GM21515 (cell line): Measurements from ENCODE around the gene ABCB11.
"Not testable (repeated sequence)": the region's sequence is repeated elsewhere in the genome, so short reads cannot be mapped to it uniquely, and the experiment has no call there.

Source experiments
- ATAC-seq: cut with Tn5 transposase; IDR thresholded peaks from one replicate; pipeline ENCODE4 v1.9.1; 2021; ENCODE audit not compliant: unreplicated experiment

The ABCB11 gene

DNA sequence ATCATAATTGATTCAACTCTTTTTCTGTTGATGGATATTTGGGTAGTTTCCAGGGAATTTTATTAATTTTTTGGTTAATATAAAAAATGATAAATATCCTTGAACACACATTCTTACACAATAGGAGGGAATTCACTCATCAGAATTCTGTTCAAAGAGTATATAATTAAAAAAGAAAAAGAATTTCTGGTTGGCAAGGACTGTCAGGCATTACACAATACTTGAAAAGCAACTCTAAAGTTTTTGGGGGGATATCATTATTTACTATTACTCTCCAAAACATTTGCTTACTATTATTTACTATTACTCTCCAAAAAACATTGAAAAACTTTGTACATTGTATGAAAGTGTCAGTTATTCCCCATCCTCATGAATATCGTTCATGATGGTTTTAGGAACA lies 92.1 kb downstream of the ABCB11 start:
- ATAC-seq = no peak

DNA sequence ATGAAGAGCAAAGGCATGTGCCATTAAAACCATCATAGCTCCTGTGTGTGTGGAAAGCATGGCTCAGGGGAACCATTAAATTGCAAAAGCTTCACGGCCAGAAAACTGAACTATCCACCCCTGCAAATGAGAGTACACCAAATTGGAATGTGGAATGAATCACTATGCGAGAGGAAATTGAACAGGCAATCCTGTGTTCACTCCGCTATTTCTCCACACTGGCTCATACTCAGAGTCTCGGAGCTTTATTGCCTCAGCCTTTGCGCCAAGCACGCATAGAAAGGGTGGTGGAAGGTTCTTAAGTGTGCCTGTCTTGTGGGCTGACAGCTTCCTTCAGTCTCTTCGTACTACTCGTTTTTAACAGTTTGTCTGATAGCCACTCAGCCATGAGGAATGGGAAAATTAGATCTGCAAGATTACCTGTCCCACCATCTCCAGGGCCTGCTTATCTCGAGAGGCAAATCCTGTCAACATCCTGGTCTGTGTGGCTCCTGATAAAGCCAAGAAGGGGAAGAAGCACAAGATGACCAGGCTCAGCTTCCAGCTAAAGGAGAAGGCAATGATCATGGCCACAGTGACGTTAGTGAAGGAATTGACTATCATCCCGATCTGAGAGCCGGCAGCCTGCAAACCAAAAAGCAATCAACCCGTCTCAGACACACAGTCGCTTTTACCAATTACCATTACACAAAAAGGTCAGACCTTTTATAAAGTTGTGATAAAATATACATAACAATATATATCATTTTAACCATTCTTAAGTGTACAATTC lies 95.1 kb downstream of the ABCB11 start:
- ATAC-seq = no peak

- ATAC-seq = no peak
Observed at GRCh38 chr2:168934826-168935225, 96.3 kb downstream of the ABCB11 start.

GRCh38 chr2:168932174-168932573 lies 99.0 kb downstream of the ABCB11 start:
- ATAC-seq = not testable (repeated sequence)

GRCh38 chr2:168930242-168930641 lies 100.9 kb downstream of the ABCB11 start:
- no peak for ATAC-seq

GRCh38 chr2:168929031-168929430 lies 102.1 kb downstream of the ABCB11 start:
- no peak for ATAC-seq

DNA sequence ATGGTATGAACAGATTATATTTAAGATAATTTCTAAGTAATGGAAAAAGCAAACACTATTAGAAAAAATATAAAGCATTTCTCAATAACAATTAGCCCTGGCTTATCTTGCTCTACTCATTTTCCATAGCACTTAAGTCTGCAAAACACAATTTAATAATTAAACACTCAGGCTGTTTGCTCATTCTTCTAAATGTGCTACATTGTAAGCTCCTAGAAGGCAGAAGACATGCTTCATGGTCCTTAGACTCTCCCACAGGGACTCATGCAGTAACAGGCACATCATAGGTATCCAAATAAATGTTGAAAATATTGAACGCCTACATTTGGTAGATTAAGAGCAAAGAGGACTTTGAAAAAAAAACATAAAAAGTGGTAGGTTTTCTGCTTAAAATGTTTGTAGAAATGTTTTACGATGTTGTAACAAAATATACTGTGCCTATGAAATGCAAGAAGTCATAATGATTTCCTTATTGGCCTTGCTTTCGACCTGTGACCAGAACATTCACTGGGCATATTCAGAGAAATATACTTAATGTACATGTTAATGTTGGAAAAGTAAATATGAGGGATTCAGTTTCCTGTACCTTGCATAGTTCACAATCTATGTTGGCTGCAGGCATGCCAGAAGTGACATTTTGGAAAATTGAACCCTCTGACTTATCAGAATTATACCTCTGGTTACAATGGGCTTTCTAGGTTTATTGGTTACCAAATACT lies 102.9 kb downstream of the ABCB11 start:
- no peak for ATAC-seq

DNA sequence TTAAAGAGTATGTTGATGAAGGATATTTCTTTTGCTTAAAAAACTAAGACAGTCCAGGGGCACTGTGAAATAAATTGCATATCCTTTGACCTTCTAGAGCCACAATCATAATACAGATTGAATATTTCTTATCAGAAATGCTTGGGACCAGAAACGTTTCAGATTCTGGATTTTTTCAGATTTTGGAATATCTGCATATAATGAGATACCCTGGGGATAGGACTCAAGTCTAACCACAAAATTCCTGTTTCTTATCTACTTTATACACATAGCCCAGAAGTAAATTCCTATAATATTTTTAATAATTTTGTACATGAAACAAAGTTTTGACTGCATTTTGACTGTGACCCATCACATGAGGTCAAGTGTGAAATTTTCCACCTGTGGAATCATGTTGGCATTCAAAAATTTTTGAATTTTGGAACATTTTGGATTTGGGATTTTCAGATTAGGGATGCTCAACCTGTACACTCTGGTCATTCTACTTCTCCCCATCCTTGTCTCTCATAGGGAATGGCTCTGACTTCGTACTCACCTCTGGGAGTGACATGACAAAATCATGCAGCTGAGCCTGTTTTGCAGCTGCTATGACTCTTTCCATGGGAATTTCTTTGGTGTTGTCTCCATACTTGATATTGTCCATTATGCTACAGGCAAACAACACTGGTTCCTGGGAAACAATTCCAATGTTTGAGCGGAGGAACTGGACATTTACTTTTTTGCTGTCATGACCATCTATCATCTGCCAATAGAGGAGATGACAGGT lies 104.3 kb downstream of the ABCB11 start:
- no peak for ATAC-seq

- ATAC-seq = no peak
Observed at GRCh38 chr2:168920504-168921157, 110.5 kb downstream of the ABCB11 start.

DNA sequence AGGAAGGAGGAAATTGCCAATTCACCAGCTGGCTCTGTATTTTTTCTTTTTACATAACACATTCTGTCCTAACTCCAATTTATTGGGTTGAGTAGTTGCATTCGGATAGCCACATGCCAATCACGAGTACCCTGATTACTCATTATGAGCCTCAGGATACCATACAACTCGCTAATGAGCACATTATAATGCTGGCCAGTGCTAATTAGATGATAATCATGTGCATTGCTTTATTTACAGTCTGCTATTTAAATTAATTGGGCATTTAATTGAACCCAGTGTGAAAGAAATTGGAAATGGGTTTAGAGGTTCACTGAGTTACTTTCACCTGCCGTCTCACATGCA lies 114.8 kb downstream of the ABCB11 start:
- no peak for ATAC-seq

DNA sequence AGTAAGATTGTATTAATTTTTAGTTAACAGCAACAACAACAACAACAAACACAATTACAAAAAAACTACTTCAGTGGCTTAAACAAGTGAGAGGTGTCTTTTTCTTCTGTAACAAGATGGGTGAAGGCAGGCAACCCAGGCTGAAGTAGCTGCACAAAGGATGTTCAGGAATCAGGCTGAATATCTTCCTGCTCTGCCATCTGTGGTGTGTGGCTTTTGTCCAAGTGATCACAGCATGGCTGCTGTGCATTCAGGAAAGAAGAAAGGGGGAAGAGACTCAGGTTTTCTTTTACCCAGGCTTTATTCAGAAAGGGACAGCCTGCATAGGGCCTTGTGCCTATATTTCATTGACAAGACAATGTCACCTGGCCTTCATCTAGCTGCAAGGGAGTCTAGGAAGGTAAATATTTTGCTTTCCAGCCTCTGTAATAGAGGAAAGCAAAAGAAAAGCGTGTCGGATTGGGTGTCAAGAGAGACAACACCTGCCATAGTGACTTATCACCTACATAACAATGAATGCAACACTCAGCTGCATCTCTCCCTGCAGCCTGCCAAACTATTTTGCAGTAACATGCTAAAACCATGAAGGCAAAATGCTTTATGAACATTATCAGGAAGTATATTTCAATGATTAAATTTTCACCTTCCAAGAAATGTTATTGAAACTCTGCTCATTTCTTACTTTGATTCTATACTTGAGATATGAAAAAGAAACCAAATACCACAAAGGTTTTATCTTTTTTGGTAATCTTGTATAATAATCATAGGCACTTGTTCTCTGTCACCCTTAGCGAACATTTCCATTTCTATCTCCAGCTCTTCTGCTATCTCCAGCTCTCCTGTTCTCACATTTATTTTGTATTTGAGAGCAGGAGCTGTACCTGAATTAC lies 115.4 kb downstream of the ABCB11 start:
- no peak for ATAC-seq

GRCh38 chr2:168913495-168913894 lies 117.6 kb downstream of the ABCB11 start:
- ATAC-seq = no peak

GRCh38 chr2:168912901-168913369 lies 118.2 kb downstream of the ABCB11 start:
- no peak for ATAC-seq

DNA sequence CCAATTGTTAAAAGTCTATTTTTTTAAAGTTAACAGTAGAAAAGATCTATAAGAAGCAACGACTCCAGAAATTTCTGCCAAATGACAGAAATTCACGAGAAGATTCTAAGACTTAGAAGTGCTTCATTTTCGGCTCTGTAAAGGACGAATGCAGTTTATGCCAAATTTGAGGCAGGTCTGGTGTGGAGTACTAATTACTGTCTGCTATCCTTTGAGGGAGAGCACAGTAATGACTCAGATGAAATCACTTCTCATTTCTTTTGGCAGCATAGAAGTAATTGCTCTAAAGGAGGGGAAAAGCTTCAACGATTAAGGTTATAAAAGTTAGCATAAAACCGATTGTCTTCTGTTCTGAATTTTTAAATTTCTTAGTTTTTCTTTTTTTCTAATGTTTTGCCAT lies 118.7 kb downstream of the ABCB11 start:
- no peak for ATAC-seq

DNA sequence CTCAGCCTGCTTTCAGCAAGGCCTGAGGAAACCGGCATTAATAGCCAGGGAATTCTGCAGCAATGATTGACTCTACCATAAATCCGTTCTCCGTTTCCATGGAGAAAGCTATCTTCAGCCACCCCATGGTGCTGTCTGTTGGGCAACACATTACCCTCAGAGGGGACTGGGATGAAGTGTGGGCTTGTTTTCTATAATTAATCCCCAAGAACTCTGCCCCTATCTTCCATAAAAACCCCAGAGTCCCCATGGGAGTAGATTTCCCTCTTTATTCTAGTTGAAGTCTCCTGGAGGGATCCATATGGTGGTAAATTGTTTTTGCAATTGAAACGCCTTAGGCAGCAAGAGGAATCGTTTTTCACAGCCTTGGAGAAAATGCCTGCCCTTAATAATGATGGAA lies 120.8 kb downstream of the ABCB11 start:
- ATAC-seq = no peak

DNA sequence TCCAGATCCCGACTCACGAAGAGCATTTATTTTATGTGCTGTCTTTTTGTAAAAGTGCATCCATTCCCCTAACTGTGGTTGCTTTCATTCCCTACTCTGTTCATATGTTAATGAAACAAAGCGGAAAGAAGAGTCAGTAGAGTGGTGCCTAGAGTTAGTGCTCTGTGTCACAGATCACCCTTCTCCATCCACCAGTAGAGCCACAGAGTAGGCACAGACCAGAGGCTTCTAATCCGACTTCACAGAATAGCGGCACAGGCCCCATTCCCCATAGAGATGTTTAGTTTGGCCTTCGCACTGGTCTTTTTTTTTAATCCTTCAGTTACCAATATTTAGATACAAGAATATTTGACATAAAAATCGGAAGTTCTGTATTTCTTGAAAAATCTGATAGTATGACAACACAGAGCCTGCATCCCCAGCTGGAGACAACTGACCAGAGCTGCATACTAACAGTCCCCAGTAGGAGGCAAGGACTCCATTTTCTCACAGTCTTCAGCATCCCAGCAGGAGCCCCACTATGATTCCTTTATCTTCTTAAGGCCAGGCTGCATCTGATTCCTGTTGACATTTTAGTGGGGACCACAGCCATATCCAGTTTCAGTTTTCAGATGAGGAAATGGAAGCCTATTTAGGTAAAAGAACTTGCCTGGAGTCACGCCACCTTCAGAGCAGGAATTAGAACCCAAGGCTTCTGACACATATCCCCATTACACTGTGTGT lies 123.0 kb downstream of the ABCB11 start:
- ATAC-seq = no peak

- no peak for ATAC-seq
Observed at GRCh38 chr2:168904358-168904757, 126.8 kb downstream of the ABCB11 start.

DNA sequence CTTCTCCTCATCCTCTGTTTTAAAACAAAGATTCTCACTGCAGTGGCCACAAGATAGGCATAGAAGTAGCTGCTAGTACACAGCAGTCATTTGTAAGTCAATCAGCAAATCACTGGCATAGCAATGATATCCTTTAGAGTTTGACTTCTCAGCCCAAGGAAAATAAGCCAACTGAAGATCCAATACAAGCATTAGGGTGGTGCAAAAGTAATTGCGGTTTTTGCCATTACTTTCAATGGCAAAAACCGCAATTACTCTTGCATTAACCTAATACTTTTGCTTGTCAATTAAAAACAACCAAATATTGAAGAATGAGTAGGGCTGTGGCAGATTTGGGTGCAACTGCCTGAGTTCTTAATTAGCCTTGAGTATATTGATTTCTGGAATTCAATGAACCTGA lies 127.2 kb downstream of the ABCB11 start:
- ATAC-seq = no peak

- no peak for ATAC-seq
Observed at GRCh38 chr2:168901003-168901402, 130.1 kb downstream of the ABCB11 start, which contains the start of gene G6PC2. TSS of gene G6PC2 (plus strand) at chr2:168901291. CDS start at chr2:168901332, 41 bp downstream.
